Motor neuron (in vitro differentiated cells): ENCODE data around the gene ITGAL. TPM values are rescaled to one million over a fixed set of nuclear protein-coding genes. Genes with fewer than 3 reads are reported as not detected.

Source experiments
- ATAC-seq, 8 experiments: fragments of 200-7000 bp; cut with Tn5 transposase; replicated peaks in 6 of 8; 2 replicates each; pipeline ENCODE4 v1.8.0; 2021; ENCODE audit warnings: mild to moderate bottlenecking in 8 of 8, moderate library complexity in 8 of 8
- H3K27ac ChIP-seq, 2 donors: fragments of 250-450 bp; sonication (Bioruptor Pico); 2 replicates each; pipeline ENCODE4 v1.9.0; 2021; ENCODE audit warnings: antibody characterized with exemption in 2 of 2, mild to moderate bottlenecking in 2 of 2, moderate library complexity in 1 of 2
- H3K4me1 ChIP-seq, 2 donors: fragments of 250-450 bp; sonication (Bioruptor Pico); replicated peaks in 1 of 2; 2 replicates each; pipeline ENCODE4 v1.6.1; 2021; ENCODE audit warnings: antibody characterized with exemption in 2 of 2, mild to moderate bottlenecking in 2 of 2, moderate library complexity in 1 of 2
- H3K4me3 ChIP-seq, 5 donors: fragments of 250-450 bp; sonication (Bioruptor Pico); 2 replicates each; pipeline ENCODE4 v1.9.0; 2021; ENCODE audit warnings: antibody characterized with exemption in 5 of 5, mild to moderate bottlenecking in 5 of 5, moderate library complexity in 4 of 5
- WGBS, 10 experiments: fragments of 450-650 bp; shearing (Covaris generic); methylation state at CpG; one replicate each; pipeline ENCODE4 v1.0.0; 2022; 5-methylcytosine and 5-hydroxymethylcytosine counted together
- in situ Hi-C, 9 experiments: fragments of 400-800 bp; cut with MboI; loops; one replicate each; pipeline ENCODE4 v1.15.0; 2021; ENCODE audit warnings: low sequenced_read_pairs in 9 of 9, low pct_unique_long_range_greater_than_20kb in 2 of 9; ENCODE audit not compliant: unreplicated experiment in 9 of 9
- total RNA-seq, 8 experiments: library from RNA; unstranded; fragments of 300-600 nt; gene quantifications; 2 replicates each; pipeline versions ENCODE4 v1.2.3 to v1.2.4, GENCODE V29; 2022

Gene ITGAL
- total RNA-seq, 8 experiments from 2014 or later, result 0.05 to 1.9 (median 0.52) TPM

DNA sequence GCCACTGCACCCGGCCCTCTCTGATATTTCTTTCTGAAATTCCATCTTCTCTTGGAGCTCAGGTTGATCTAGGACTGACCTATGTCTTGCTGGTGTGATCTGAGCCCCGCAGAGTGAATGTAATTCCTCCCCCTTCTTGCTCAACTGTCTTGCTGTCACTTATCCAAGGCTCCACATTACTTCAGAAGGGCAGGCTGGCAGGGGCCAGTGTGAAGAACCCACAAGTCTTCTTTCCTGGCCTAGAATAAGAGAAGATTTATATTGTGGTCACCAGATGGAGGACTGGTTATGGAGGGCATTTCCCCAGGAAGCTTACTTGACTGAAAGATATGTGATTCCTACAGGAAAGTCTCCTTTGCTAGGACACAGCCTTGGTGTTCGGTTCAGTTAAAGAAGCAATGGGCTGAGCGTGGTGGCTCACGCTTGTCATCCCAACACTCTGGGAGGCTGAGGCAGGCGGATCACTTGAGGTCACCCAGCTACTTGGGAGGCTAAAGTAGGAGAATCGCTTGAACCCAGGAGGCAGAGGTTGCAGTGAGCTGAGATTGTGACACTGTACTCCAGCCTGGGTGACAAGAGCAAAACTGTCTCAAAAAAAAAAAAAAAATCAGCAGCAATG lies 13.4 kb downstream of the ITGAL start:
- no peak for ATAC-seq
- in situ Hi-C loops, result no loop called here
- Histone ChIP-seq H3K4me1 (peaks cover 0 to 3% of the 10 kb centered on the region in 2 donors), H3K4me3 (no peak overlapping the region), H3K27ac (no peak overlapping the region)
- WGBS, 10 experiments, result 64 to 96% (median 79%) methylated on average over 1 to 7 of the region's 7 CpGs; no CpG with 5 or more reads in 2 of the 10 experiments

- Histone ChIP-seq H3K4me3 (no peak overlapping the region), H3K4me1 (peaks cover 0 to 3% of the 10 kb centered on the region in 2 donors), H3K27ac (no peak overlapping the region)
- WGBS, 10 experiments, result 20 to 100% (median 65%) methylated on average over 1 to 5 of the region's 11 CpGs; no CpG with 5 or more reads in 1 of the 10 experiments
- in situ Hi-C loops, result no loop called here
- no peak for ATAC-seq
Observed at GRCh38 chr16:30488764-30489605, 16.4 kb downstream of the ITGAL start.

- WGBS, 10 experiments, result 0 to 100% (median 67%) methylated on average over 1 to 5 of the region's 6 CpGs; no CpG with 5 or more reads in 3 of the 10 experiments
- H3K27ac ChIP-seq, result no peak overlapping the region
- H3K4me3 ChIP-seq, result no peak overlapping the region
- ATAC-seq, result peak in 3 of 8 experiments; percentile 29 to 48 (median 34)
- in situ Hi-C loops, result no loop called here
- H3K4me1 ChIP-seq, result peaks cover 0 to 3% of the 10 kb centered on the region in 2 donors
Observed at GRCh38 chr16:30490210-30490609, 17.7 kb downstream of the ITGAL start.

- in situ Hi-C loops, result no loop called here
- ATAC-seq, result no peak
- Histone ChIP-seq H3K4me1 (peaks cover 0 to 3% of the 10 kb centered on the region in 2 donors), H3K27ac (no peak overlapping the region), H3K4me3 (no peak overlapping the region)
- 42 to 100% (median 84%) methylated on average over 2 to 4 of the region's 4 CpGs; no CpG with 5 or more reads in 2 of the 10 experiments for WGBS, 10 experiments
Observed at GRCh38 chr16:30491229-30491628, 18.7 kb downstream of the ITGAL start.

DNA sequence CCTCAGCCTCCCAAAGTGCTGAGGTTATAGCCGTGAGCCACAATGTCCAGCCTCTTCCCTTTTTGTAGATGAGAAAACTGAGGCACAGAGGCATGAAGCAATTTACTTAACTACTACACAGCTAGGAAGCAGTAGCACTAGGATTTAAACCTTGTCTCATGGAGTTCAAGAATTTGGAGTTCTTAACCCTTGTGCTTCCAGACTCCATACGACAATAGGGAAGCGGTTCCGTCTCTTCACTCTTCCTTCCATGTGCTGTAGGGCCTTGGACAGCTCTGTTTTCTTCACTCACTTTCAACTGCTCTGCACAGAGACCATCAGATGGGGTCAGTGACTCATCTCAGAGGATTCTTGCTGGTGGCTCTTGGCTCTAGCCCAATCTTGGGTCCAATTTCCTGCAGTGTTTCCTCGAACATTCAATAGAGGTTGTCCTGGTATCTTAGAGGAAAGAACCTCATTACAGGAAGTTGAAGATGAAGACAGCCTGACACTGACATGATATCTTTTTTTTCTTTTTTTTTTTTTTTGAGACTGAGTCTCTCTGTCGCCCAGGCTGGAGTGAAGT lies 19.3 kb downstream of the ITGAL start:
- peaks cover 0 to 3% of the 10 kb centered on the region in 2 donors for H3K4me1 ChIP-seq
- no peak overlapping the region for H3K4me3 ChIP-seq
- peak in 3 of 8 experiments; percentile 44 to 82 (median 67) for ATAC-seq
- in situ Hi-C loops, result no loop called here
- no peak overlapping the region for H3K27ac ChIP-seq
- 17 to 100% (median 61%) methylated on average over 1 to 5 of the region's 6 CpGs; no CpG with 5 or more reads in 1 of the 10 experiments for WGBS, 10 experiments

DNA sequence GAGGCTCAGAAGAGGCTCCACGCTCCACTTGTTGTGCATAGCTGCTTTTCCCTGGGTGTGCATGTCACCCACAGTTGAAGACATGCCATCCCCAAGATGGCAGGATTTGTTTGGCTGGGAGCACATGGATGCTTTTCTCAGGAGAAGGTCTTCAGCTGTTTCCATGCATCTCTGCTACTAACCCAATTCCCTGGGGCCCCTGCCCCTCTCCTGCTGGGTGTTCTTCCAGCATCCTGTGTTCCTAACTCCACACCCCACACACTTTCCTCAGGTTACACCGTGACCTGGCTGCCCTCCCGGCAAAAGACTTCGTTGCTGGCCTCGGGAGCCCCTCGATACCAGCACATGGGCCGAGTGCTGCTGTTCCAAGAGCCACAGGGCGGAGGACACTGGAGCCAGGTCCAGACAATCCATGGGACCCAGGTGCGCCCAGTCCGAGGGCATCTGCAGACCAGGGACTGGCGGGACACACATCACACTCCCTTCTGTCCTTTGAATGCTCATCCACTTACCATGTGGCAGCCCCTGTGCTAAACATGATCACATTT lies 21.5 kb downstream of the ITGAL start:
- ATAC-seq, result no peak
- in situ Hi-C loops, result no loop called here
- 28 to 100% (median 80%) methylated on average over 1 to 9 of the region's 11 CpGs; no CpG with 5 or more reads in 4 of the 10 experiments for WGBS, 10 experiments
- Histone ChIP-seq H3K4me1 (peaks cover 0 to 3% of the 10 kb centered on the region in 2 donors), H3K4me3 (no peak overlapping the region), H3K27ac (no peak overlapping the region)

GRCh38 chr16:30494709-30495108 lies 22.2 kb downstream of the ITGAL start:
- no peak for ATAC-seq
- 40 to 85% (median 70%) methylated on average over 2 to 8 of the region's 12 CpGs; no CpG with 5 or more reads in 6 of the 10 experiments for WGBS, 10 experiments
- in situ Hi-C loops, result no loop called here
- Histone ChIP-seq H3K4me3 (no peak overlapping the region), H3K4me1 (peaks cover 0 to 3% of the 10 kb centered on the region in 2 donors), H3K27ac (no peak overlapping the region)

GRCh38 chr16:30499284-30499683 lies 26.7 kb downstream of the ITGAL start:
- no peak overlapping the region for H3K27ac ChIP-seq
- H3K4me1 ChIP-seq, result no peaks in the 10 kb centered on the region
- H3K4me3 ChIP-seq, result no peak overlapping the region
- ATAC-seq, result peak in 1 of 8 experiments; percentile 51
- in situ Hi-C loops, result no loop called here
- 67 to 87% (median 73%) methylated on average over 1 to 4 of the region's 8 CpGs; no CpG with 5 or more reads in 3 of the 10 experiments for WGBS, 10 experiments

DNA sequence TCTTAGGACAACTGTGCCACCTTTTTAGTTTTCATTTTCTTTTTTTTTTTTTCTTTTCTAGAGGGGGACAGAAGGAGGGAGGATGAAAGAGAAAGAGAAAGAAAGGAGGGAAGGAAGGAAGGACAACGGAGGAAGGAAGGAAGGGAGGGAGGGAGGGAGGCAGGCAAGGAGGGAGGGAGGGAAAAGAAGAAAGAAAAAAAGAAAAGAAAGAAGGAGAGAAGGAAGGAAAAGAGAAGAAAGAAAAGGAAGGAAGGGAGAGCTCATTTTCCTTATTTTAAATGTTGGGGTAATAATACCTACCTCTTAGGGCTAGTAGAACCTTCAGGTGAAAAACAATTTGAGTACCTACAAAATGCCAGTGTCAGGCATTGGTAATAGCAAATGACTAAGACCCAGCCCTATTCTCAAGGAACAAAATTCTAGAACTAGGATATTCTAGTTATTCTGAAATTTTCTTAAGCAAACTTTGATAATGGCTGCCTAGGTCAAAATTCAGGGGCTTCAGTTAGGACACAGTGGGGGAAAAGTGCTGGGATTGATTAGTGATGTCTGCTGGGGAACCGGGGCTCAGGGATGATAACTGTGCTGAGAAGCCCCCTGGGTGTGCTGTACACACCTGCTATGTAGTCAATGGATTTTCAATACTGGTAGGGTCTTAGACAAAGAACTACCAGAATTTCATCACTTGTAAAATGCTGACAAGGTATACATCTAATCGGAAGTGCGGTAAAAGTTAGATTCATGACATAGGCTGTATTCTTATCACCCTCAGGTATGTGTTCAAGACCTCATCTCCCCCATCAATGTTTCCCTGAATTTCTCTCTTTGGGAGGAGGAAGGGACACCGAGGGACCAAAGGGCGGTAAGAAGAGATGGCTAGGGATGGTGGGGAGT lies 31.1 kb downstream of the ITGAL start:
- no peaks in the 10 kb centered on the region for H3K4me1 ChIP-seq
- in situ Hi-C loops, result no loop called here
- ATAC-seq, result no peak
- WGBS, 10 experiments, result 54 to 84% (median 73%) methylated on average over 3 to 4 of the region's 6 CpGs; no CpG with 5 or more reads in 4 of the 10 experiments
- no peak overlapping the region for H3K4me3 ChIP-seq
- no peak overlapping the region for H3K27ac ChIP-seq

- WGBS, 10 experiments, result 0 to 100% (median 65%) methylated on average over 1 to 4 of the region's 4 CpGs; no CpG with 5 or more reads in 1 of the 10 experiments
- no peak for ATAC-seq
Observed at GRCh38 chr16:30509081-30509765, 36.7 kb downstream of the ITGAL start.

DNA sequence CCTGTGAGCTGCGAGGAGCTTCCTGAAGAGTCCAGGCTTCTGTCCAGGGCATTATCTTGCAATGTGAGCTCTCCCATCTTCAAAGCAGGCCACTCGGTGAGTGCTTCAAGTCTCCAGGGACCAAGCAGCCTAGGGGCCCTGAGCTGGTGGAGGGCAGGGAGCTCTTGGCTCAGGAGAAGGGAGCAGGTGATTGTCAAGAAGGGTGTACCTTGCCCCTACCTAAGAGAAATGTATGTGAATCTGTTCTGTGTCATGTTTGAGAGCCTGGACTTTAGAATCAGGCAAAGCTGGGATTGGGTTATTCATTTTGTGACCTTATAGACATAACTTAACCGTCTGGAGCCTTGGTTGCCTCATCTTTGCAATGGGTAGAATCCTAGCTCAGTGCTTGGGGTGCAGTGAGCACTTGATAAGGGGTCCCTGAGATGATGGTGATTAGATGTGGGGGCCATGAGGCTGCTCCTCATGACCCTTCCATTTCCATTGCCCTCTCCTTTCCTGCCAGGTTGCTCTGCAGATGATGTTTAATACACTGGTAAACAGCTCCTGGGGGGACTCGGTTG lies 37.9 kb downstream of the ITGAL start:
- Histone ChIP-seq H3K4me3 (no peak overlapping the region), H3K27ac (no peak overlapping the region), H3K4me1 (no peaks in the 10 kb centered on the region)
- ATAC-seq, result no peak
- 60 to 83% (median 69%) methylated on average over 1 to 2 of the region's 4 CpGs; no CpG with 5 or more reads in 4 of the 10 experiments for WGBS, 10 experiments
- in situ Hi-C loops, result no loop called here

More at GRCh38 chr16:30509081-30509765, 36.7 kb downstream of the ITGAL start:
- Histone ChIP-seq H3K4me1 (no peaks in the 10 kb centered on the region), H3K4me3 (no peak overlapping the region), H3K27ac (no peak overlapping the region)
- in situ Hi-C loops, result no loop called here
